HK-2 (cell line): Measurements from ENCODE around the gene FAM53B.

ENCODE experiments used
- DNase-seq: peaks from one replicate; pipeline ENCODE4 v3.0.0-alpha.2; 2018; ENCODE audit not compliant: unreplicated experiment

The FAM53B gene

GRCh38 chr10:124576526-124577420, 167.4 kb downstream of the FAM53B start:
- DNase-seq: no peak

- no peak for DNase-seq
Measured at GRCh38 chr10:124575107-124576035, 168.8 kb downstream of the FAM53B start.

GRCh38 chr10:124574456-124575070, 169.6 kb downstream of the FAM53B start:
- DNase-seq: no peak

- no peak for DNase-seq
Measured at GRCh38 chr10:124573726-124574455, 170.3 kb downstream of the FAM53B start.

GRCh38 chr10:124572751-124573150, 171.4 kb downstream of the FAM53B start:
- no peak for DNase-seq

- no peak for DNase-seq
Measured at GRCh38 chr10:124570646-124571045, 173.5 kb downstream of the FAM53B start.

GRCh38 chr10:124569623-124570470, 174.3 kb downstream of the FAM53B start:
- no peak for DNase-seq
